H1 (cell line): ENCODE data around the gene QRICH1. TPM values are rescaled to one million over a fixed set of nuclear protein-coding genes. Genes with fewer than 3 reads are reported as not detected.

Experiments
- CTCF ChIA-PET: fragments of 300-600 bp; sonication (Branson Sonifier 250); formaldehyde crosslinking; loops from one replicate; lab custom pipeline; 2021; ENCODE audit not compliant: partially characterized antibody; lab: Charles Lee
- POLR2A ChIA-PET: fragments of 300-600 bp; sonication (Branson Sonifier 250); formaldehyde crosslinking; loops from one replicate; lab custom pipeline; 2021; ENCODE audit warnings: inconsistent platforms; ENCODE audit not compliant: partially characterized antibody; lab: Charles Lee
- DNase-seq, 2 experiments: peaks; one replicate each; pipeline versions ENCODE4 v3.0.0 to v3.0.0-alpha.2; 2010 to 2022; ENCODE audit warnings: low spot score in 2 of 2, low read depth in 1 of 2, mixed read lengths in 1 of 2
- FAIRE-seq: peaks from 2 replicates; lab custom pipeline; 2011; peaks lifted over from hg19 to GRCh38; lab: Jason Lieb, UNC
- H2AFZ ChIP-seq: 2 replicates; pipeline ENCODE4 v1.8.1; 2012; ENCODE audit warnings: low read length, inconsistent platforms
- H2AK5ac ChIP-seq: 2 replicates; pipeline ENCODE4 v1.6.1; 2013; ENCODE audit warnings: low read depth, low read length
- H2BK120ac ChIP-seq: replicated peaks from 2 replicates; pipeline ENCODE3; 2013; ENCODE audit warnings: low read depth, low read length, inconsistent platforms
- H2BK12ac ChIP-seq: 2 replicates; pipeline ENCODE4 v1.6.1; 2013; ENCODE audit warnings: low read depth, low read length
- H2BK15ac ChIP-seq: 2 replicates; pipeline ENCODE4 v1.6.1; 2013; ENCODE audit warnings: low read length
- H2BK20ac ChIP-seq: 2 replicates; pipeline ENCODE4 v1.6.1; 2013; ENCODE audit warnings: low read length
- H2BK5ac ChIP-seq: 2 replicates; pipeline ENCODE4 v1.6.1; 2013; ENCODE audit warnings: low read depth, low read length
- H3K14ac ChIP-seq: 2 replicates; pipeline ENCODE4 v1.6.1; 2013; ENCODE audit warnings: inconsistent platforms; ENCODE audit not compliant: insufficient read length
- H3K18ac ChIP-seq: 2 replicates; pipeline ENCODE4 v1.6.1; 2013; ENCODE audit warnings: low read length; ENCODE audit errors: extremely low read depth
- H3K23ac ChIP-seq: 2 replicates; pipeline ENCODE4 v1.6.1; 2013; ENCODE audit warnings: inconsistent platforms; ENCODE audit not compliant: insufficient read length
- H3K23me2 ChIP-seq: 2 replicates; pipeline ENCODE4 v1.6.1; 2013; ENCODE audit warnings: low read depth, low read length
- H3K27ac ChIP-seq: 2 replicates; pipeline ENCODE4 v1.6.1; 2011; ENCODE audit warnings: low read depth, low read length, inconsistent platforms
- H3K27me3 ChIP-seq, 4 experiments: replicated peaks in 1 of 4; 1 replicate in 1 of 4; 2 replicates in 3 of 4; pipeline versions ENCODE4 v1.6.1 to v1.8.1; 2011 to 2013; ENCODE audit warnings: low read length in 3 of 4, mild to moderate bottlenecking in 3 of 4, inconsistent platforms in 2 of 4, mixed read lengths in 2 of 4, moderate library complexity in 1 of 4; ENCODE audit not compliant: control insufficient read depth in 3 of 4, insufficient read depth in 3 of 4; ENCODE audit errors: extremely low read depth in 1 of 4
- H3K36me3 ChIP-seq, 4 experiments: 2 replicates each; pipeline versions ENCODE4 v1.6.1 to v1.8.1; 2011 to 2013; ENCODE audit warnings: mild to moderate bottlenecking in 4 of 4, low read length in 3 of 4, moderate library complexity in 2 of 4, control low read depth in 1 of 4, inconsistent platforms in 1 of 4; ENCODE audit not compliant: insufficient read depth in 4 of 4, control insufficient read depth in 2 of 4
- H3K4ac ChIP-seq: replicated peaks from 2 replicates; pipeline ENCODE3; 2013; ENCODE audit warnings: low read length, low read depth, mixed read lengths, inconsistent platforms; ENCODE audit not compliant: insufficient read length
- H3K4me1 ChIP-seq, 4 experiments: replicated peaks in 1 of 4; 1 replicate in 1 of 4; 2 replicates in 3 of 4; pipeline versions ENCODE4 v1.6.1 to v1.8.1; 2011 to 2013; ENCODE audit warnings: low read length in 3 of 4, inconsistent platforms in 2 of 4, mixed read lengths in 1 of 4; ENCODE audit not compliant: insufficient read depth in 4 of 4, control insufficient read depth in 3 of 4
- H3K4me2 ChIP-seq, 2 experiments: 2 replicates each; pipeline versions ENCODE4 v1.6.1 to v1.8.1; 2011 to 2013; ENCODE audit warnings: low read depth in 2 of 2, low read length in 2 of 2, control low read depth in 1 of 2, inconsistent platforms in 1 of 2, mild to moderate bottlenecking in 1 of 2; ENCODE audit not compliant: insufficient read depth in 1 of 2
- H3K4me3 ChIP-seq, 4 experiments: fragments of 200-600, 300-600 bp in 1 of 4; sonication (generic), shearing (Covaris generic), sonication (Bioruptor Twin) in 1 of 4; 2 replicates each; pipeline versions ENCODE4 v1.5.1 to v1.8.1; 2011 to 2016; ENCODE audit warnings: low read length in 4 of 4, low read depth in 3 of 4, control low read depth in 2 of 4, inconsistent platforms in 2 of 4, mild to moderate bottlenecking in 2 of 4, mixed read lengths in 1 of 4, moderate library complexity in 1 of 4; ENCODE audit not compliant: insufficient read depth in 2 of 4; ENCODE audit errors: extremely low read depth in 1 of 4
- H3K56ac ChIP-seq: replicated peaks from 2 replicates; pipeline ENCODE3; 2013; ENCODE audit warnings: low read depth, mild to moderate bottlenecking, mixed read lengths, low read length, inconsistent platforms; ENCODE audit not compliant: insufficient read length
- H3K79me1 ChIP-seq: 2 replicates; pipeline ENCODE4 v1.6.1; 2013; ENCODE audit warnings: low read depth, low read length, control low read depth
- H3K79me2 ChIP-seq, 2 experiments: 2 replicates each; pipeline versions ENCODE4 v1.6.1 to v1.8.1; 2012 to 2013; ENCODE audit warnings: low read length in 2 of 2, mild to moderate bottlenecking in 2 of 2, inconsistent platforms in 1 of 2; ENCODE audit not compliant: insufficient read depth in 2 of 2, control insufficient read depth in 1 of 2
- H3K9ac ChIP-seq, 4 experiments: replicated peaks in 1 of 4; 1 replicate in 1 of 4; 2 replicates in 3 of 4; pipeline versions ENCODE4 v1.6.1 to v1.8.1; 2011 to 2013; ENCODE audit warnings: low read depth in 3 of 4, low read length in 3 of 4, control low read depth in 2 of 4, mild to moderate bottlenecking in 2 of 4, moderate library complexity in 2 of 4, inconsistent platforms in 1 of 4; ENCODE audit errors: extremely low read depth in 1 of 4
- H3K9me3 ChIP-seq, 2 experiments: 2 replicates each; pipeline versions ENCODE4 v1.6.1 to v1.8.1; 2012 to 2013; ENCODE audit warnings: mild to moderate bottlenecking in 2 of 2, moderate library complexity in 2 of 2, control low read depth in 1 of 2, inconsistent platforms in 1 of 2, low read depth in 1 of 2, low read length in 1 of 2, mixed read lengths in 1 of 2; ENCODE audit not compliant: insufficient read depth in 2 of 2
- H4K20me1 ChIP-seq, 2 experiments: replicated peaks in 1 of 2; 2 replicates each; pipeline versions ENCODE3 to v1.8.1; 2011 to 2013; ENCODE audit warnings: inconsistent platforms in 2 of 2, low read length in 2 of 2, mild to moderate bottlenecking in 1 of 2; ENCODE audit not compliant: insufficient read depth in 2 of 2, control insufficient read depth in 1 of 2
- H4K5ac ChIP-seq: 2 replicates; pipeline ENCODE4 v1.6.1; 2013; ENCODE audit warnings: low read length, low read depth, mixed read lengths, inconsistent platforms; ENCODE audit not compliant: insufficient read length
- H4K8ac ChIP-seq: 2 replicates; pipeline ENCODE4 v1.8.0; 2013; ENCODE audit warnings: mild to moderate bottlenecking, moderate library complexity, low read length, inconsistent platforms; ENCODE audit not compliant: insufficient read depth; ENCODE audit errors: extremely low read depth
- H4K91ac ChIP-seq: replicated peaks from 2 replicates; pipeline ENCODE3; 2013; ENCODE audit warnings: low read length, mixed read lengths, inconsistent platforms; ENCODE audit not compliant: insufficient read length
- ATF2 ChIP-seq: IDR thresholded peaks from 2 replicates; pipeline ENCODE4 v1.6.1; 2012; ENCODE audit warnings: low read length, inconsistent platforms
- BACH1 ChIP-seq: IDR thresholded peaks from 2 replicates; pipeline ENCODE4 v1.6.1; 2012; ENCODE audit warnings: low read length, improper control_type of control experiment
- CREB1 ChIP-seq: IDR thresholded peaks from 2 replicates; pipeline ENCODE4 v1.6.1; 2012; ENCODE audit warnings: inconsistent platforms
- MAFK ChIP-seq: IDR thresholded peaks from 2 replicates; pipeline ENCODE4 v1.6.1; 2012; ENCODE audit warnings: low read depth, mild to moderate bottlenecking, improper control_type of control experiment, low read length
- MAX ChIP-seq: IDR thresholded peaks from 2 replicates; pipeline ENCODE4 v1.6.1; 2012; ENCODE audit warnings: inconsistent platforms
- NRF1 ChIP-seq: IDR thresholded peaks from 2 replicates; pipeline ENCODE4 v1.6.1; 2011; ENCODE audit warnings: mild to moderate bottlenecking, low read depth, low read length, improper control_type of control experiment
- PHF8 ChIP-seq: fragments of 200-600 bp; sonication (generic); conservative IDR thresholded peaks from 2 replicates; pipeline ENCODE4 v1.7.1; 2012; ENCODE audit warnings: low read depth, mild to moderate bottlenecking, inconsistent platforms, low read length, moderate library complexity
- RBBP5 ChIP-seq: IDR thresholded peaks from 2 replicates; pipeline ENCODE4 v1.7.1; 2012; ENCODE audit warnings: low read depth, mild to moderate bottlenecking, inconsistent platforms, low read length, moderate library complexity, borderline replicate concordance
- SP2 ChIP-seq: IDR thresholded peaks from 2 replicates; pipeline ENCODE4 v1.6.1; 2012; ENCODE audit warnings: mild to moderate bottlenecking, low read length, inconsistent platforms
- SP4 ChIP-seq: IDR thresholded peaks from 2 replicates; pipeline ENCODE4 v1.6.1; 2012; ENCODE audit warnings: low read length, inconsistent platforms
- whole genome bisulfite sequencing, 2 experiments: shearing (Covaris generic) in 1 of 2; methylation state at CpG; one replicate each; pipeline versions ENCODE4 v1.1.6 to v1.1.7; 2013 to 2015; ENCODE audit warnings: low lambda C conversion rate in 2 of 2, mixed read lengths in 2 of 2, inconsistent platforms in 1 of 2, low coverage in 1 of 2, missing lambda C conversion rate in 1 of 2; ENCODE audit not compliant: insufficient replicate concordance in 2 of 2, insufficient coverage in 1 of 2, insufficient read length in 1 of 2; ENCODE audit errors: extremely low coverage in 1 of 2, missing lambda C conversion rate in 1 of 2; 5-methylcytosine and 5-hydroxymethylcytosine counted together
- polyA plus RNA-seq, 7 experiments: library from polyadenylated mRNA; depleted of rRNA in 3 of 7; stranded (reverse) in 5 of 7; unstranded in 2 of 7; fragments of >200 nt in 5 of 7; fragments of 200-250 nt in 2 of 7; gene quantifications; 1 replicate in 5 of 7; 2 replicates in 1 of 7; 4 replicates in 1 of 7; pipeline versions ENCODE4 v1.2.1 to v1.2.3, GENCODE V29; 2011 to 2013; ENCODE audit warnings: missing spikeins in 2 of 7, mixed read lengths in 2 of 7
- total RNA-seq: library from RNA; stranded (reverse); fragmentation: NEBNext Ultra II Directional; extraction: Animal tissue kit (Norgen Biotek cat#: 25700); gene quantifications from 2 replicates; pipeline ENCODE4 v1.2.1, GENCODE V29; 2021

QRICH1 gene
- total and polyA plus RNA-seq, 2 of the 8 experiments (the other 6 are each of a cell fraction or from before 2014, with no cell fraction given) = 128 to 142 TPM

GRCh38 chr3:49032646-49033304 lies 61.1 kb downstream of the QRICH1 start:
- Histone ChIP-seq H3K4ac (no peak overlapping the region), H3K27ac (no peak overlapping the region), H3K23ac (no peak overlapping the region), H3K9ac (no peak overlapping the region), H3K36me3 (peaks cover 20 to 50% (median 34%) of the 10 kb centered on the region in 4 experiments), H2BK12ac (no peak overlapping the region), H3K4me2 (no peak overlapping the region), H3K9me3 (no peaks in the 10 kb centered on the region), H3K56ac (no peak overlapping the region), H4K8ac (no peak overlapping the region), H3K27me3 (no peaks in the 10 kb centered on the region), H3K4me1 (peaks cover 0 to 8% (median 6%) of the 10 kb centered on the region in 4 experiments; a peak in 5 of 7 replicates), H3K79me1 (peaks cover 8% of the 10 kb centered on the region), H3K23me2 (peaks cover 7% of the 10 kb centered on the region), H2BK5ac (no peak overlapping the region), H2BK15ac (no peak overlapping the region), H3K14ac (no peak overlapping the region), H4K20me1 (peaks cover 7 to 12% of the 10 kb centered on the region in 2 experiments), H3K79me2 (peaks cover 4 to 12% of the 10 kb centered on the region in 2 experiments; a peak in 3 of 4 replicates), H2BK120ac (no peak overlapping the region), H3K18ac (no peak overlapping the region), H2BK20ac (no peak overlapping the region), H4K5ac (no peak overlapping the region), H2AK5ac (no peak overlapping the region), H4K91ac (no peak overlapping the region), H3K4me3 (no peak overlapping the region), H2AFZ (no peak overlapping the region)
- ChIA-PET POLR2A (interaction anchor here (0.7 to 5.5 kb wide), 5 partner anchors 10 to 371 kb away, joined by 3 to 41 read pairs (median 3); partner anchors contain the start of gene NDUFAF3), CTCF (interaction anchor here (0.6 to 2.4 kb wide), 5 partner anchors 11 to 61 kb away, joined by 3 to 9 read pairs (median 5); partner anchors contain the start of genes NDUFAF3 and QRICH1)
- TF ChIP-seq SP4 = no peak
- TF ChIP-seq BACH1 = no peak
- no peak for TF ChIP-seq ATF2
- no peak for TF ChIP-seq CREB1
- TF ChIP-seq SP2 = no peak
- TF ChIP-seq MAX = no peak
- TF ChIP-seq MAFK = no peak
- TF ChIP-seq RBBP5 = no peak
- TF ChIP-seq PHF8 = no peak
- TF ChIP-seq NRF1 = no peak
- 92% methylated on average over 6 of the region's 6 CpGs; no CpG with 5 or more reads in 1 of the 2 experiments for WGBS, 2 experiments
- no peak for FAIRE-seq
- DNase-seq = no peak
